K562 (cell line): ENCODE measurements around the gene PRF1. TPM values are rescaled to one million over a fixed set of nuclear protein-coding genes. Genes with fewer than 3 reads are reported as not detected.

Experiments
- CBX1 ChIP-seq: sonication (generic); IDR thresholded peaks from 2 replicates; pipeline ENCODE4 v1.6.1; 2016; ENCODE audit warnings: antibody characterized with exemption, low read depth, mild to moderate bottlenecking
- CBX3 ChIP-seq, 2 experiments: IDR thresholded peaks; 1 replicate in 1 of 2; 2 replicates in 1 of 2; pipeline ENCODE4 v1.6.1; 2012; ENCODE audit warnings: inconsistent platforms in 2 of 2, low read length in 2 of 2, borderline replicate concordance in 1 of 2, control low read depth in 1 of 2
- CREM ChIP-seq: IDR thresholded peaks from 2 replicates; pipeline ENCODE4 v1.6.1; 2014; ENCODE audit warnings: antibody characterized with exemption, low read depth
- ESRRA ChIP-seq: fragments of 450-650 bp; IDR thresholded peaks from 2 replicates; pipeline ENCODE4 v1.6.1; 2014; ENCODE audit warnings: low read depth, mild to moderate bottlenecking, moderate library complexity, borderline replicate concordance
- HLTF ChIP-seq: fragments of 450-650 bp; IDR thresholded peaks from 2 replicates; pipeline ENCODE4 v1.6.1; 2016
- HNRNPL ChIP-seq: fragments of 200-400 bp; formaldehyde crosslinking; IDR thresholded peaks from 2 replicates; pipeline ENCODE4 v1.6.1; 2017; ENCODE audit warnings: low read depth, mild to moderate bottlenecking, low read length
- MED1 ChIP-seq: sonication (generic); formaldehyde crosslinking; IDR thresholded peaks from 2 replicates; pipeline ENCODE4 v1.8.1; 2023; ENCODE audit warnings: missing genetic modification reagents, borderline replicate concordance
- NFIC ChIP-seq: fragments of 450-650 bp; IDR thresholded peaks from 2 replicates; pipeline ENCODE4 v1.6.1; 2017; ENCODE audit warnings: mild to moderate bottlenecking, inconsistent platforms
- PTTG1 ChIP-seq: fragments of 450-650 bp; IDR thresholded peaks from 2 replicates; pipeline ENCODE4 v1.6.1; 2016; ENCODE audit warnings: low read depth, mild to moderate bottlenecking, missing genetic modification characterization, missing compliant biosample characterization
- RFX5 ChIP-seq: IDR thresholded peaks from 2 replicates; pipeline ENCODE4 v1.6.1; 2011; ENCODE audit warnings: low read depth, mild to moderate bottlenecking, improper control_type of control experiment, low read length
- TEAD4 ChIP-seq, 2 experiments: sonication (generic) in 1 of 2; formaldehyde crosslinking in 1 of 2; IDR thresholded peaks; 2 replicates each; pipeline versions ENCODE4 v1.6.1 to v1.8.0; 2012 to 2022; ENCODE audit warnings: borderline replicate concordance in 1 of 2, inconsistent platforms in 1 of 2, low read length in 1 of 2, mild to moderate bottlenecking in 1 of 2, missing genetic modification reagents in 1 of 2
- TOE1 ChIP-seq, 2 experiments: fragments of 450-650 bp in 1 of 2; sonication (generic) in 1 of 2; formaldehyde crosslinking in 1 of 2; IDR thresholded peaks; 2 replicates each; pipeline versions ENCODE4 v1.7.1 to v1.8.0; 2016 to 2022; ENCODE audit warnings: borderline replicate concordance in 2 of 2, mild to moderate bottlenecking in 2 of 2, antibody characterized with exemption in 1 of 2, inconsistent platforms in 1 of 2, low read depth in 1 of 2, missing genetic modification reagents in 1 of 2, moderate library complexity in 1 of 2
- TRIM24 ChIP-seq, 2 experiments: fragments of 450-650 bp; IDR thresholded peaks; 2 replicates each; pipeline ENCODE4 v1.6.1; 2016
- ZNF431 ChIP-seq: sonication (generic); formaldehyde crosslinking; IDR thresholded peaks from 2 replicates; pipeline ENCODE4 v1.8.0; 2022; ENCODE audit warnings: mild to moderate bottlenecking, missing genetic modification reagents
- ZNF445 ChIP-seq: fragments of 250-450 bp; sonication (Bioruptor Pico); IDR thresholded peaks from 2 replicates; pipeline ENCODE4 v1.4.0; 2020; ENCODE audit warnings: low read depth, mild to moderate bottlenecking, moderate library complexity
- ZNF586 ChIP-seq: fragments of 450-650 bp; formaldehyde crosslinking; conservative IDR thresholded peaks from 2 replicates; pipeline ENCODE4 v1.4.0; 2020; ENCODE audit warnings: mild to moderate bottlenecking, moderate library complexity
- polyA plus RNA-seq, 8 experiments: library from polyadenylated mRNA; depleted of rRNA in 4 of 8; stranded (reverse) in 5 of 8; unstranded in 3 of 8; fragments of >200 nt; fragmentation: Nextera tagmentation in 2 of 8; fragmentation: Illumina TruSeq in 1 of 8; extraction: Ambion mirVana in 2 of 8; extraction: Trizol in 1 of 8; gene quantifications; 2 replicates each; pipeline versions ENCODE4 v1.2.1 to v1.2.3, GENCODE V29; 2011 to 2014; ENCODE audit warnings: inconsistent platforms in 1 of 8, missing spikeins in 1 of 8
- total RNA-seq, 7 experiments: library from RNA; depleted of rRNA in 6 of 7; stranded (reverse); fragments of >200 nt in 6 of 7; fragmentation: Illumina TruSeq in 2 of 7; extraction: Trizol in 2 of 7; gene quantifications; 2 replicates each; pipeline versions ENCODE4 v1.2.1 to v1.2.3, GENCODE V29; 2011 to 2021; ENCODE audit warnings: low replicate concordance in 1 of 7
- TF ChIP-seq, protein P1 (sequence below): fragments of 450-650 bp; IDR thresholded peaks from one replicate; pipeline ENCODE4 v1.6.1; 2018; ENCODE audit warnings: mild to moderate bottlenecking, moderate library complexity; ENCODE audit not compliant: partially characterized antibody
- TF ChIP-seq, protein P2 (sequence below): IDR thresholded peaks from 2 replicates; pipeline ENCODE4 v1.6.1; 2012; ENCODE audit warnings: low read depth, low read length, improper control_type of control experiment, borderline replicate concordance
- TF ChIP-seq, protein P3 (sequence below): fragments of 450-650 bp; IDR thresholded peaks from 2 replicates; pipeline ENCODE4 v1.6.1; 2018; ENCODE audit warnings: mild to moderate bottlenecking, low read depth; ENCODE audit not compliant: partially characterized antibody
- TF ChIP-seq, protein P4 (sequence below): sonication (generic); formaldehyde crosslinking; IDR thresholded peaks from 2 replicates; pipeline ENCODE4 v1.8.0; 2022; ENCODE audit warnings: mild to moderate bottlenecking, missing genetic modification reagents
- TF ChIP-seq, protein P5 (sequence below): fragments of 450-650 bp; IDR thresholded peaks from 2 replicates; pipeline ENCODE4 v1.6.1; 2016; ENCODE audit warnings: missing biosample characterization, missing genetic modification characterization

The PRF1 gene
- total and polyA plus RNA-seq, 9 of the 15 experiments (the other 6 are each of a cell fraction or from before 2014, with no cell fraction given): 3.8 to 8.6 (median 6.3) TPM

GRCh38 chr10:70648427-70648826 is 45.9 kb upstream of the PRF1 start (continued):
- TF ChIP-seq CBX3 (IDR thresholded peaks at IDR 0.05; ENCODE audit: borderline replicate concordance in 1 of 2, low read length in 2 of 2) (peak; percentile 13 to 100), RFX5 (0 out of 2 replicates have a peak, but pooled peaks have one; percentile 21), PTTG1 (tag) (no peak), HNRNPL (no peak), ZNF431 (CRISPR knock-in tag) (no peak; the same call in 1 of the 2 replicates), CBX1 (peak; percentile 99), TRIM24 (IDR thresholded peaks at IDR 0.05) (peak; percentile 90 to 95), NFIC (peak; percentile 56), ESRRA (no peak), ZNF586 (CRISPR knock-in tag) (no peak), ZNF445 (CRISPR knock-in tag) (0 out of 2 replicates have a peak, but pooled peaks have one; percentile 9), CREM (0 out of 2 replicates have a peak, but pooled peaks have one; percentile 41), TEAD4 (IDR thresholded peaks at IDR 0.05; ENCODE audit: low read length) (peak; percentile 27; the same call in 1 of the 2 replicates), TEAD4 (CRISPR knock-in tag; IDR thresholded peaks at IDR 0.05; ENCODE audit: borderline replicate concordance) (peak; percentile 81), TOE1 (IDR thresholded peaks at IDR 0.05; ENCODE audit: borderline replicate concordance) (no peak), TOE1 (CRISPR knock-in tag; IDR thresholded peaks at IDR 0.05; ENCODE audit: borderline replicate concordance, low read depth) (peak; percentile 70; the same call in 1 of the 2 replicates), HLTF (peak; percentile 79; the same call in 1 of the 2 replicates), MED1 (CRISPR knock-in tag) (0 out of 2 replicates have a peak, but pooled peaks have one; percentile 75)
- TF ChIP-seq, protein P1, sequence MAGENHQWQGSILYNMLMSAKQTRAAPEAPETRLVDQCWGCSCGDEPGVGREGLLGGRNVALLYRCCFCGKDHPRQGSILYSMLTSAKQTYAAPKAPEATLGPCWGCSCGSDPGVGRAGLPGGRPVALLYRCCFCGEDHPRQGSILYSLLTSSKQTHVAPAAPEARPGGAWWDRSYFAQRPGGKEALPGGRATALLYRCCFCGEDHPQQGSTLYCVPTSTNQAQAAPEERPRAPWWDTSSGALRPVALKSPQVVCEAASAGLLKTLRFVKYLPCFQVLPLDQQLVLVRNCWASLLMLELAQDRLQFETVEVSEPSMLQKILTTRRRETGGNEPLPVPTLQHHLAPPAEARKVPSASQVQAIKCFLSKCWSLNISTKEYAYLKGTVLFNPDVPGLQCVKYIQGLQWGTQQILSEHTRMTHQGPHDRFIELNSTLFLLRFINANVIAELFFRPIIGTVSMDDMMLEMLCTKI: no peak
- TF ChIP-seq, protein P2, sequence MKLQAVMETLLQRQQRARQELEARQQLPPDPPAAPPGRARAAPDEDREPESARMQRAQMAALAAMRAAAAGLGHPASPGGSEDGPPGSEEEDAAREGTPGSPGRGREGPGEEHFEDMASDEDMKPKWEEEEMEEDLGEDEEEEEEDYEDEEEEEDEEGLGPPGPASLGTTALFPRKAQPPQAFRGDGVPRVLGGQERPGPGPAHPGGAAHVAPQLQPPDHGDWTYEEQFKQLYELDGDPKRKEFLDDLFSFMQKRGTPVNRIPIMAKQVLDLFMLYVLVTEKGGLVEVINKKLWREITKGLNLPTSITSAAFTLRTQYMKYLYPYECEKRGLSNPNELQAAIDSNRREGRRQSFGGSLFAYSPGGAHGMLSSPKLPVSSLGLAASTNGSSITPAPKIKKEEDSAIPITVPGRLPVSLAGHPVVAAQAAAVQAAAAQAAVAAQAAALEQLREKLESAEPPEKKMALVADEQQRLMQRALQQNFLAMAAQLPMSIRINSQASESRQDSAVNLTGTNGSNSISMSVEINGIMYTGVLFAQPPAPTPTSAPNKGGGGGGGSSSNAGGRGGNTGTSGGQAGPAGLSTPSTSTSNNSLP: no peak
- TF ChIP-seq, protein P3, sequence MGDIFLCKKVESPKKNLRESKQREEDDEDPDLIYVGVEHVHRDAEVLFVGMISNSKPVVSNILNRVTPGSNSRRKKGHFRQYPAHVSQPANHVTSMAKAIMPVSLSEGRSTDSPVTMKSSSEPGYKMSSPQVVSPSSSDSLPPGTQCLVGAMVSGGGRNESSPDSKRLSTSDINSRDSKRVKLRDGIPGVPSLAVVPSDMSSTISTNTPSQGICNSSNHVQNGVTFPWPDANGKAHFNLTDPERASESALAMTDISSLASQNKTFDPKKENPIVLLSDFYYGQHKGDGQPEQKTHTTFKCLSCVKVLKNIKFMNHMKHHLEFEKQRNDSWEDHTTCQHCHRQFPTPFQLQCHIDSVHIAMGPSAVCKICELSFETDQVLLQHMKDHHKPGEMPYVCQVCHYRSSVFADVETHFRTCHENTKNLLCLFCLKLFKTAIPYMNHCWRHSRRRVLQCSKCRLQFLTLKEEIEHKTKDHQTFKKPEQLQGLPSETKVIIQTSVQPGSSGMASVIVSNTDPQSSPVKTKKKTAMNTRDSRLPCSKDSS: peak; percentile 96
- TF ChIP-seq, protein P4, sequence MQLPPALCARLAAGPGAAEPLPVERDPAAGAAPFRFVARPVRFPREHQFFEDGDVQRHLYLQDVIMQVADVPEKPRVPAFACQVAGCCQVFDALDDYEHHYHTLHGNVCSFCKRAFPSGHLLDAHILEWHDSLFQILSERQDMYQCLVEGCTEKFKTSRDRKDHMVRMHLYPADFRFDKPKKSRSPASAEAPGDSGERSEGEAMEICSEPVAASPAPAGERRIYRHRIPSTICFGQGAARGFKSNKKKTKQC (CRISPR knock-in tag): 0 out of 2 replicates have a peak, but pooled peaks have one; percentile 38
- TF ChIP-seq, protein P5, sequence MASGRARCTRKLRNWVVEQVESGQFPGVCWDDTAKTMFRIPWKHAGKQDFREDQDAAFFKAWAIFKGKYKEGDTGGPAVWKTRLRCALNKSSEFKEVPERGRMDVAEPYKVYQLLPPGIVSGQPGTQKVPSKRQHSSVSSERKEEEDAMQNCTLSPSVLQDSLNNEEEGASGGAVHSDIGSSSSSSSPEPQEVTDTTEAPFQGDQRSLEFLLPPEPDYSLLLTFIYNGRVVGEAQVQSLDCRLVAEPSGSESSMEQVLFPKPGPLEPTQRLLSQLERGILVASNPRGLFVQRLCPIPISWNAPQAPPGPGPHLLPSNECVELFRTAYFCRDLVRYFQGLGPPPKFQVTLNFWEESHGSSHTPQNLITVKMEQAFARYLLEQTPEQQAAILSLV (tag): 0 out of 2 replicates have a peak, but pooled peaks have one; percentile 28
